GM10266 (cell line): ENCODE measurements around the gene PRLHR.

ENCODE experiments used
- DNase-seq: peaks from one replicate; pipeline ENCODE4 v3.0.0; 2012; ENCODE audit errors: extremely low spot score
- TF ChIP-seq, protein P1 (sequence below): IDR thresholded peaks from 2 replicates; pipeline ENCODE4 v1.5.1; 2012; ENCODE audit warnings: mild to moderate bottlenecking, low read depth; ENCODE audit not compliant: control insufficient read depth, insufficient read depth; ENCODE audit errors: missing control alignments

PRLHR gene

GRCh38 chr10:118586911-118587310 is 8.5 kb downstream of the PRLHR start:
- TF ChIP-seq, protein P1, sequence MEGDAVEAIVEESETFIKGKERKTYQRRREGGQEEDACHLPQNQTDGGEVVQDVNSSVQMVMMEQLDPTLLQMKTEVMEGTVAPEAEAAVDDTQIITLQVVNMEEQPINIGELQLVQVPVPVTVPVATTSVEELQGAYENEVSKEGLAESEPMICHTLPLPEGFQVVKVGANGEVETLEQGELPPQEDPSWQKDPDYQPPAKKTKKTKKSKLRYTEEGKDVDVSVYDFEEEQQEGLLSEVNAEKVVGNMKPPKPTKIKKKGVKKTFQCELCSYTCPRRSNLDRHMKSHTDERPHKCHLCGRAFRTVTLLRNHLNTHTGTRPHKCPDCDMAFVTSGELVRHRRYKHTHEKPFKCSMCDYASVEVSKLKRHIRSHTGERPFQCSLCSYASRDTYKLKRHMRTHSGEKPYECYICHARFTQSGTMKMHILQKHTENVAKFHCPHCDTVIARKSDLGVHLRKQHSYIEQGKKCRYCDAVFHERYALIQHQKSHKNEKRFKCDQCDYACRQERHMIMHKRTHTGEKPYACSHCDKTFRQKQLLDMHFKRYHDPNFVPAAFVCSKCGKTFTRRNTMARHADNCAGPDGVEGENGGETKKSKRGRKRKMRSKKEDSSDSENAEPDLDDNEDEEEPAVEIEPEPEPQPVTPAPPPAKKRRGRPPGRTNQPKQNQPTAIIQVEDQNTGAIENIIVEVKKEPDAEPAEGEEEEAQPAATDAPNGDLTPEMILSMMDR, result no peak

GRCh38 chr10:118585794-118586193 is 9.7 kb downstream of the PRLHR start:
- no peak for DNase-seq
- TF ChIP-seq, protein P1, result no peak

More at GRCh38 chr10:118586911-118587310, 8.5 kb downstream of the PRLHR start:
- no peak for DNase-seq

DNA sequence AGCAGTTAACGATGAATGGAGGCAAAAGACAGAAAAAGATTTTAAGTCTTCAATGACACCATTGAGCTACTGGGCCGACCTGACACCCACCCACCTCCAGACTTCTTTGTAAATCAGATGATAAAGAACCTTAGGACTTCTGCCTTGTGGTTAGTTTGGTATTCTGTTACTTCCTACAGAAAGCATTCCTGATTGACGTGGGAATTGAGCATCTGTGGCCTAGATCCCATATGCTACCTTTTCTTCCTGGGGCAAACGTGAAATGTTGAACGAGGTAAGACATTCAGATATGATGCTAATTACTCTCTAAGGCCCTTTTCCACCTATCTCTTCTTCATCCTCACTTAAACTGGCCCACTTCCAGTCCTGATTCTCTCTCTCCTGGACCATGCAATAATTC is 10.2 kb downstream of the PRLHR start:
- TF ChIP-seq, protein P1, result no peak
- no peak for DNase-seq

DNA sequence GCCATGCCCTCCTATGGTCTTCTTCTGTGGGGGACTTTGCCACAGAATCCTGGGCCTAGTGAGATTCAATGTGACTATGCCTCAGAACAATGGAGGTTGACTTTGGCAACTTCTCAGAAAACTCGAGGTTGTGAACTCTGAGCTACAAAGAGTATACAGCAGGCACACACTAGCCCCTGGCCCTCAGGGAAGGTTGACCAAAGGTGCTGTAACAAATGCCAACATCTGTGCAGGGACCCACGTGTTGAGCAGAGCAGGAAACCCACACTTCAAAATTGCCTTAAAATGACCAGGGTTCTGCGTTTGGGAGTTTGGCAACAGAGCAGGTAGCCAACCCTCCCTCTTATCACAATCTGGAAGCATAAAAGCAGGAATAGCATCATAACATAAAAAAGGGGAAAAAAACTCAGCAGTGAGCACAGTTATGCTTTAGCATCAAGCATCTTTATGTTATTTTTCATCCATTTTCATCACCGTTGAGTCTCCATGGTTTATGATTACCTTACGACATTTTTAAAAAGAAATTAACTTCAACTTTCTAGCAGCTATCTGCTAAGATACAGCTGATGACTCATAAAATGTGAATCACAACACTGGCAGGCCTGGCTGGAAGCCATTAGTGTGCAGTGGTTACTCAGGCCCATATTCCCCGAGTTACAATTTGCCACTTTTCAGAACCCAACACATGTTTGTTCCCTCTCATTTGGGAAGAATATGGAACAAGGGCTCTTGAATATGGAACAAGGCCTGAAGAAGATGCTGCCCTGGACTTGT is 11.1 kb downstream of the PRLHR start:
- TF ChIP-seq, protein P1, result no peak
- DNase-seq, result no peak

- TF ChIP-seq, protein P1, result no peak
- no peak for DNase-seq
Observed at GRCh38 chr10:118583611-118584010, 11.8 kb downstream of the PRLHR start.

- TF ChIP-seq, protein P1, result no peak
Observed at GRCh38 chr10:118582511-118582910, 12.9 kb downstream of the PRLHR start.

DNA sequence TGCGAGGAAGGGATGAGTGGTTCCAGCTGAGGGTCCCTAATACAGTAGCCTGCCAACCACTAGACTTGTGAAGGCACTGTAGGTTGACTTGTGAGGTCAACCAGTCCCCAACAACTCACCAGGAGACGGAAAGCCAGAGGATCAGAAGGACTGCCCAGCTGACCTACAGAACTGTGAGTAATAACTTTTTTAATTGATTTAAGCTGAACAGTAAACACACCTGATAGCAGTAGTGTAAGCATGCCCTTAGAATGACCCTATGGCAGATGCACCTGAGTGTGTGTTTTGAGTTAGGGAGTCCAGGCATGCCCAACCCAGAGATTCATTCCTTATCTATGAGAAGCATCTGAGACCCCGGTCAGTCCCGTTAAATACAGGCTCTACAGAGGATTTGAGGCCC is 14.1 kb downstream of the PRLHR start:
- TF ChIP-seq, protein P1, result no peak
- no peak for DNase-seq

More at GRCh38 chr10:118582511-118582910, 12.9 kb downstream of the PRLHR start:
- no peak for DNase-seq
